Endodermal cell (in vitro differentiated cells): ENCODE results near the gene NDST1. TPM values are rescaled to one million over a fixed set of nuclear protein-coding genes. Genes with fewer than 3 reads are reported as not detected.

ENCODE experiments used
- DNase-seq: peaks from one replicate; pipeline ENCODE4 v3.0.0-alpha.2; 2017
- H3K27ac ChIP-seq: 2 replicates; pipeline ENCODE4 v1.5.1; 2013; ENCODE audit warnings: mild to moderate bottlenecking, low read depth, low read length, moderate library complexity
- H3K27me3 ChIP-seq: 2 replicates; pipeline ENCODE4 v1.6.1; 2013; ENCODE audit warnings: mild to moderate bottlenecking, low read length, moderate library complexity; ENCODE audit not compliant: insufficient read depth, control insufficient read depth, poor library complexity, severe bottlenecking
- H3K36me3 ChIP-seq: 2 replicates; pipeline ENCODE4 v1.7.0; 2013; ENCODE audit warnings: mild to moderate bottlenecking, low read length, moderate library complexity; ENCODE audit not compliant: control insufficient read depth, insufficient read depth
- H3K4me1 ChIP-seq: one replicate; pipeline ENCODE4 v1.7.0; 2013; ENCODE audit warnings: low read length; ENCODE audit not compliant: control insufficient read depth, insufficient read depth
- H3K4me3 ChIP-seq: 2 replicates; pipeline ENCODE4 v1.5.1; 2013; ENCODE audit warnings: mild to moderate bottlenecking, low read length, moderate library complexity
- H3K9ac ChIP-seq: 2 replicates; pipeline ENCODE4 v1.6.1; 2013; ENCODE audit warnings: mild to moderate bottlenecking, low read length, moderate library complexity; ENCODE audit not compliant: poor library complexity, severe bottlenecking; ENCODE audit errors: extremely low read depth
- H3K9me3 ChIP-seq: 2 replicates; pipeline ENCODE4 v1.6.1; 2013; ENCODE audit warnings: mild to moderate bottlenecking, low read length, moderate library complexity; ENCODE audit not compliant: control insufficient read depth
- H3K27ac Mint-ChIP-seq: 2 replicates; pipeline ENCODE4 v1.8.0; 2020; ENCODE audit warnings: mixed read lengths
- H3K27me3 Mint-ChIP-seq: 2 replicates; pipeline ENCODE4 v1.8.0; 2021; ENCODE audit warnings: mild to moderate bottlenecking, mixed read lengths; ENCODE audit not compliant: insufficient read depth
- H3K36me3 Mint-ChIP-seq: 2 replicates; pipeline ENCODE4 v1.8.0; 2020; ENCODE audit warnings: low read depth, mixed read lengths
- H3K4me1 Mint-ChIP-seq: 2 replicates; pipeline ENCODE4 v1.8.0; 2020; ENCODE audit warnings: mixed read lengths
- H3K4me3 Mint-ChIP-seq: 2 replicates; pipeline ENCODE4 v1.8.0; 2020; ENCODE audit warnings: mild to moderate bottlenecking, moderate library complexity, mixed read lengths
- H3K9me3 Mint-ChIP-seq: 2 replicates; pipeline ENCODE4 v1.8.0; 2020; ENCODE audit warnings: mild to moderate bottlenecking, mixed read lengths
- CTCF ChIP-seq: fragments of 200-600 bp; sonication (generic); conservative IDR thresholded peaks from 2 replicates; pipeline ENCODE4 v1.5.0; 2021; ENCODE audit warnings: antibody characterized with exemption, mild to moderate bottlenecking
- WGBS, 2 experiments: methylation state at CpG; one replicate each; pipeline versions ENCODE4 v1.1.5 to v1.1.7; 2013; ENCODE audit warnings: missing lambda C conversion rate in 2 of 2, mixed read lengths in 1 of 2; ENCODE audit not compliant: insufficient coverage in 1 of 2, insufficient read length in 1 of 2; 5-methylcytosine and 5-hydroxymethylcytosine counted together
- total RNA-seq, 2 donors: library from RNA; stranded (reverse); fragmentation: NEBNext Ultra II Directional in 1 of 2; extraction: Animal tissue kit (Norgen Biotek cat#: 25700) in 1 of 2; gene quantifications; 2 replicates in 1 of 2; 3 replicates in 1 of 2; pipeline ENCODE4 v1.2.1, GENCODE V29; 2021

Gene NDST1
- total RNA-seq, 2 donors from 2014 or later = 53.3 to 71.7 TPM

DNA sequence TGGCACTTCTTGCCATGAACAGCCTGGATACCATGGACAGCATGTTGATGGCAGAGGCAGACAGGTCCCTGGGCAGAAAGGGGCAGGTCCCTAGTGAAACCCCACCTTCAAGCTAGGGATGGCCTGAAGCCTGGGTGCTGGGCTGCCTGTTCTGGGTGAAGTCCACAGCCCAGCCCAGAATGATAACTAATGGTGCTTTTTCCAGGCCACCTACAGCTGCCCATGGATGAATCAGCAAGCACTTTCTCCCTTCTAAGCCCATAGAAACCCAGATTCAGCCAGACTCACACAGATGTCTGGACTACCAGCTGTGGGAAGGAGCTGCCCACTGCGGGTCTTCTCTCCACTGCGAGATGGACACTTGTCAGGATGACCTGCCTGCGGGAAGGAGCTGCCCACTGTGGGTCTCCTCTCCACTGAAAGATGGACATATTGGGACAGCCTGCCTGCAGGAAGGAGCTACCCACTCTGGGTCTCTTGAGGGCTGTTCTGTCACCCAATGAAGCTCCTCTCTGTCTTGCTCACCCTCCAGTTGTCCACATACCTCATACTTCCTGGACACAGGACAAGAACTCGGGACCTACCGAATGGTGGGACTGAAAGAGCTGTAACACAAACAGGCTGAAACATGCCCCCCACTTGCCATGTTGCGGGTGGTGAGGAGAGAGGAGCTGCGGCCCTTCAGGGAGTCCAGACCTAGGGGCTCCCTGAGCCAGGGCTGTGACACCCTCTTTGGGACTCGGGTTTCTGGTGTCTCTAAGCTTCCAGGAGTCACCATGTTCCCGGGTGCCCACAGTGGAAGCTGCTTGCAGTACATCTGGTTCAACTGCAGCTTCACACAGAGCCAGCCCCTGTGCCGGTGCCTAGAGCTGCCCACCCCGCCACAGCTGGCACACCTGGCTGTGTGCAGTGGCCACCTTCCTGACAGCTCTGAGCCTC lies 71.8 kb downstream of the NDST1 start:
- H3K4me3 ChIP-seq = no peak overlapping the region
- no peak overlapping the region for H3K4me3 Mint-ChIP-seq
- peaks cover 7% of the 10 kb centered on the region for H3K4me1 ChIP-seq
- H3K36me3 ChIP-seq = no peaks in the 10 kb centered on the region
- peaks cover 26% of the 10 kb centered on the region for H3K4me1 Mint-ChIP-seq
- no peak for TF ChIP-seq CTCF
- no peak overlapping the region for H3K9ac ChIP-seq
- H3K27ac Mint-ChIP-seq = no peak overlapping the region
- 87 to 95% methylated on average over 6 to 11 of the region's 11 CpGs for WGBS, 2 experiments
- H3K27ac ChIP-seq = no peak overlapping the region
- H3K9me3 ChIP-seq = no peaks in the 10 kb centered on the region
- H3K9me3 Mint-ChIP-seq = peaks cover 2% of the 10 kb centered on the region
- peaks cover 1% of the 10 kb centered on the region for H3K27me3 Mint-ChIP-seq
- no peaks in the 10 kb centered on the region for H3K36me3 Mint-ChIP-seq
- no peaks in the 10 kb centered on the region for H3K27me3 ChIP-seq
- no peak for DNase-seq

DNA sequence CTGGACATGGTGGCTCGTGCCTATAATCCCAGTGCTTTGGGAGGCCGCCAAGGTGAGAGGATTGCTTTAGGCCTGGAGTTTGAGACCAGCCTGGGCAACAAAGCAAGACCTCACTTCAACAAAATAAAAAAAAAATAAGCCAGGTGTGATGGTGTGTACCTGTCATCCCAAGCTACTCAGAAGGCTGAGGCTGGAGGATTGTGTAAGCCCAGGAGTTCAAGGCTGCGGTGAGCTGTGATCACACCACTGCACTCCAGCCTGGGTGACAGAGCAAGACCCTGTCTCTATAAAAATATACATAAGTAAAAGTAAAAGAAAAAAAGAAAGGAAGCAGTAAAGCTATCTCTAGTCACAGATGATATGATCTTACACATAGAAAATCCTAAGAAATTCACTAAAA lies 73.0 kb downstream of the NDST1 start:
- no peak for TF ChIP-seq CTCF
- Histone ChIP-seq H3K4me3 (no peak overlapping the region), H3K9me3 (no peaks in the 10 kb centered on the region), H3K27ac (no peak overlapping the region), H3K4me1 (peaks cover 11% of the 10 kb centered on the region), H3K36me3 (no peaks in the 10 kb centered on the region), H3K27me3 (no peaks in the 10 kb centered on the region), H3K9ac (no peak overlapping the region)
- WGBS, 2 experiments = 90 to 93% methylated on average over 2 to 3 of the region's 3 CpGs
- H3K4me3 Mint-ChIP-seq = no peak overlapping the region
- peaks cover 2% of the 10 kb centered on the region for H3K9me3 Mint-ChIP-seq
- H3K27ac Mint-ChIP-seq = no peak overlapping the region
- DNase-seq = no peak
- no peaks in the 10 kb centered on the region for H3K36me3 Mint-ChIP-seq
- H3K4me1 Mint-ChIP-seq = peaks cover 28% of the 10 kb centered on the region
- peaks cover 1% of the 10 kb centered on the region for H3K27me3 Mint-ChIP-seq

GRCh38 chr5:150582241-150583109 lies 74.5 kb downstream of the NDST1 start:
- Mint-ChIP-seq H3K27ac (peak overlapping the region; percentile 36), H3K4me1 (peaks cover 29% of the 10 kb centered on the region), H3K36me3 (no peaks in the 10 kb centered on the region), H3K27me3 (peaks cover 1% of the 10 kb centered on the region), H3K9me3 (peaks cover 2% of the 10 kb centered on the region), H3K4me3 (no peak overlapping the region)
- DNase-seq = peak; percentile 51
- Histone ChIP-seq H3K9ac (no peak overlapping the region), H3K4me3 (no peak overlapping the region), H3K4me1 (peaks cover 12% of the 10 kb centered on the region), H3K36me3 (no peaks in the 10 kb centered on the region), H3K27ac (no peak overlapping the region), H3K9me3 (no peaks in the 10 kb centered on the region), H3K27me3 (no peaks in the 10 kb centered on the region)
- no peak for TF ChIP-seq CTCF
- 84 to 85% methylated on average over 8 to 19 of the region's 19 CpGs for WGBS, 2 experiments
